ENCODE data around the gene APOO.

DNA sequence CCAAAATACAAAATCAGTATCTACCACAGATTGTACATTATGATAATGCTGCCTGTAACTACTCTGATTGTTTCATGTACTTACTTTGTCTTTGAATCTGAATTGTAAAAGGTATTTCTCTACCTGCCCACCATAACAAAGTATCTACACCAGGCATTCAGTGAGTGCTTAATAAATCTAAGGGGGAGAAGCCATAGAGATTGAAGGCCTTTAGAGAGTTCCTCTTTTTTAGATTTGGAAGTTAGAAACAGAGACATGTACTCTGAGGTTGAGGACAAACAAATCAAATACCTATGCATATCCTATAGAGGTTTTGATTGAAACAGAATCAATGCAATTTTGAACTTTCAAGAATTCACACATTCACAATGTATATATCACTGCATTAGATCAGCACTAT, 82.1 kb downstream of the APOO start:
- TF ChIP-seq EZH2phosphoT487 (IDR thresholded peaks at IDR 0.05; ENCODE audit: insufficient read depth, low read depth): no peak
- TF ChIP-seq EZH2 (IDR thresholded peaks at IDR 0.05; ENCODE audit: insufficient read depth, poor library complexity, severe bottlenecking): no peak

All from GM23248 (cell line).